IMR-90 (cell line): ENCODE data around the gene EBF4. TPM values are rescaled to one million over a fixed set of nuclear protein-coding genes. Genes with fewer than 3 reads are reported as not detected.

Experiments used
- ATAC-seq: fragments of 200-7000 bp; cut with Tn5 transposase; 2 replicates; pipeline ENCODE4 v1.9.1; 2020; ENCODE audit warnings: low read depth, mild to moderate bottlenecking, moderate library complexity
- BruUV-seq: library from RNA; stranded (reverse); fragments of 400-500 nt; replicated peaks from 2 replicates; lab custom pipeline; 2021; lab: Mats Ljungman, UMichigan
- CTCF ChIA-PET: fragments of 300-600 bp; formaldehyde crosslinking; extraction: SDS; loops from one replicate; lab custom pipeline; 2021; ENCODE audit warnings: antibody characterized with exemption; lab: Yijun Ruan, JAX
- POLR2A ChIA-PET: fragments of 300-600 bp; sonication (Branson Sonifier 250); formaldehyde crosslinking; loops from one replicate; lab custom pipeline; 2022; ENCODE audit warnings: antibody characterized with exemption; ENCODE audit not compliant: unreplicated experiment; lab: Charles Lee
- DNase-seq: peaks from one replicate; pipeline ENCODE4 v3.0.0; 2013
- H2AFZ ChIP-seq: replicated peaks from 2 replicates; pipeline ENCODE3; 2013; ENCODE audit warnings: low read length, mild to moderate bottlenecking; ENCODE audit not compliant: poor library complexity
- H2AK5ac ChIP-seq: 2 replicates; pipeline ENCODE4 v1.6.1; 2013; ENCODE audit warnings: low read depth, low read length, inconsistent platforms
- H2AK9ac ChIP-seq: replicated peaks from 2 replicates; pipeline ENCODE3; 2013; ENCODE audit warnings: mild to moderate bottlenecking, low read depth, low read length, moderate library complexity; ENCODE audit not compliant: poor library complexity
- H2BK120ac ChIP-seq: 2 replicates; pipeline ENCODE4 v1.6.1; 2013; ENCODE audit warnings: low read depth, low read length, inconsistent platforms
- H2BK15ac ChIP-seq: 3 replicates; pipeline ENCODE4 v1.6.1; 2013; ENCODE audit warnings: low read depth, low read length, inconsistent platforms
- H2BK20ac ChIP-seq: 2 replicates; pipeline ENCODE4 v1.6.1; 2013; ENCODE audit warnings: low read depth, mild to moderate bottlenecking, inconsistent platforms, low read length, moderate library complexity
- H2BK5ac ChIP-seq: 2 replicates; pipeline ENCODE4 v1.6.1; 2013; ENCODE audit warnings: mild to moderate bottlenecking, low read depth, low read length, inconsistent platforms; ENCODE audit not compliant: poor library complexity, severe bottlenecking
- H3K14ac ChIP-seq: replicated peaks from 2 replicates; pipeline ENCODE4 v1.6.1; 2013; ENCODE audit warnings: low read depth, low read length, inconsistent platforms
- H3K18ac ChIP-seq: 2 replicates; pipeline ENCODE4 v1.6.1; 2013; ENCODE audit warnings: low read depth, low read length, control low read depth
- H3K23ac ChIP-seq: 2 replicates; pipeline ENCODE4 v1.6.1; 2013; ENCODE audit warnings: low read depth, low read length, inconsistent platforms
- H3K27ac ChIP-seq: 2 replicates; pipeline ENCODE4 v1.5.1; 2013; ENCODE audit warnings: mild to moderate bottlenecking, control low read depth, low read length; ENCODE audit not compliant: insufficient read depth
- H3K27me3 ChIP-seq: 2 replicates; pipeline ENCODE4 v1.6.1; 2013; ENCODE audit warnings: low read length; ENCODE audit not compliant: control insufficient read depth, insufficient read depth
- H3K36me3 ChIP-seq: 2 replicates; pipeline ENCODE4 v1.6.1; 2013; ENCODE audit warnings: low read length, mixed read lengths; ENCODE audit not compliant: control insufficient read depth, insufficient read depth
- H3K4ac ChIP-seq: 2 replicates; pipeline ENCODE4 v1.6.1; 2013; ENCODE audit warnings: low read depth, low read length, inconsistent platforms
- H3K4me1 ChIP-seq: 2 replicates; pipeline ENCODE4 v1.6.1; 2013; ENCODE audit warnings: low read length, mixed read lengths; ENCODE audit not compliant: control insufficient read depth, insufficient read depth
- H3K4me2 ChIP-seq: 2 replicates; pipeline ENCODE4 v1.6.1; 2013; ENCODE audit warnings: low read depth, mild to moderate bottlenecking, control low read depth, low read length, moderate library complexity
- H3K4me3 ChIP-seq: 2 replicates; pipeline ENCODE4 v1.5.1; 2013; ENCODE audit warnings: low read depth, mild to moderate bottlenecking, control low read depth, low read length, moderate library complexity; ENCODE audit not compliant: insufficient read depth
- H3K56ac ChIP-seq: 2 replicates; pipeline ENCODE4 v1.6.1; 2013; ENCODE audit warnings: low read length, inconsistent platforms; ENCODE audit not compliant: insufficient read depth; ENCODE audit errors: extremely low read depth
- H3K79me1 ChIP-seq, 2 experiments: 2 replicates each; pipeline ENCODE4 v1.6.1; 2013; ENCODE audit warnings: low read length in 2 of 2, inconsistent platforms in 1 of 2, low read depth in 1 of 2
- H3K9ac ChIP-seq: 2 replicates; pipeline ENCODE4 v1.6.1; 2013; ENCODE audit warnings: low read depth, low read length, control low read depth
- H3K9me1 ChIP-seq: 2 replicates; pipeline ENCODE4 v1.6.1; 2013; ENCODE audit warnings: low read length, inconsistent platforms; ENCODE audit not compliant: insufficient read depth
- H3K9me3 ChIP-seq: 2 replicates; pipeline ENCODE4 v1.6.1; 2013; ENCODE audit warnings: low read length; ENCODE audit not compliant: control insufficient read depth, insufficient read depth
- H4K20me1 ChIP-seq: 2 replicates; pipeline ENCODE4 v1.6.1; 2013; ENCODE audit warnings: low read length, inconsistent platforms; ENCODE audit not compliant: insufficient read depth
- H4K5ac ChIP-seq: 2 replicates; pipeline ENCODE4 v1.6.1; 2013; ENCODE audit warnings: mild to moderate bottlenecking, low read depth, low read length, control low read depth
- H4K8ac ChIP-seq, 2 experiments: 2 replicates each; pipeline ENCODE4 v1.6.1; 2013; ENCODE audit warnings: low read depth in 2 of 2, low read length in 2 of 2, control low read depth in 1 of 2, inconsistent platforms in 1 of 2
- H4K91ac ChIP-seq: 2 replicates; pipeline ENCODE4 v1.6.1; 2013; ENCODE audit warnings: low read depth, low read length, inconsistent platforms; ENCODE audit not compliant: insufficient read depth
- BHLHE40 ChIP-seq: fragments of 150-350 bp; IDR thresholded peaks from 2 replicates; pipeline ENCODE4 v1.6.1; 2016; ENCODE audit warnings: mild to moderate bottlenecking, low read depth, low read length
- CEBPB ChIP-seq: IDR thresholded peaks from 2 replicates; pipeline ENCODE4 v1.6.1; 2012; ENCODE audit warnings: low read depth, low read length, improper control_type of control experiment
- CHD1 ChIP-seq: IDR thresholded peaks from 2 replicates; pipeline ENCODE4 v1.6.1; 2012; ENCODE audit warnings: low read depth, low read length, improper control_type of control experiment
- CTCF ChIP-seq: conservative IDR thresholded peaks from 2 replicates; pipeline ENCODE4 v1.5.1; 2012; ENCODE audit warnings: mild to moderate bottlenecking, low read depth, low read length, improper control_type of control experiment
- ELK1 ChIP-seq: fragments of 150-350 bp; IDR thresholded peaks from 2 replicates; pipeline ENCODE4 v1.6.1; 2016; ENCODE audit warnings: low read depth, mild to moderate bottlenecking, low read length, moderate library complexity, borderline replicate concordance
- FOS ChIP-seq: fragments of 150-350 bp; IDR thresholded peaks from 2 replicates; pipeline ENCODE4 v1.6.1; 2016; ENCODE audit warnings: low read depth, low read length
- MAFK ChIP-seq: IDR thresholded peaks from 2 replicates; pipeline ENCODE4 v1.6.1; 2012; ENCODE audit warnings: low read depth, low read length, improper control_type of control experiment
- MAZ ChIP-seq: IDR thresholded peaks from 2 replicates; pipeline ENCODE4 v1.6.1; 2012; ENCODE audit warnings: low read depth, mild to moderate bottlenecking, low read length, improper control_type of control experiment, moderate library complexity, borderline replicate concordance
- MXI1 ChIP-seq: IDR thresholded peaks from 2 replicates; pipeline ENCODE4 v1.6.1; 2012; ENCODE audit warnings: low read depth, mild to moderate bottlenecking, low read length, moderate library complexity, borderline replicate concordance
- POLR2A ChIP-seq: IDR thresholded peaks from 2 replicates; pipeline ENCODE4 v1.6.1; 2012; ENCODE audit warnings: mild to moderate bottlenecking, low read depth, low read length
- RAD21 ChIP-seq: IDR thresholded peaks from 2 replicates; pipeline ENCODE4 v1.6.1; 2012; ENCODE audit warnings: low read length, improper control_type of control experiment
- RCOR1 ChIP-seq: IDR thresholded peaks from 2 replicates; pipeline ENCODE4 v1.6.1; 2012; ENCODE audit warnings: mild to moderate bottlenecking, low read length, improper control_type of control experiment; ENCODE audit not compliant: insufficient replicate concordance
- SMC3 ChIP-seq: fragments of 150-350 bp; IDR thresholded peaks from 2 replicates; pipeline ENCODE4 v1.6.1; 2016; ENCODE audit warnings: low read depth, mild to moderate bottlenecking, antibody characterized with exemption, low read length, moderate library complexity
- USF2 ChIP-seq: fragments of 150-350 bp; IDR thresholded peaks from 2 replicates; pipeline ENCODE4 v1.6.1; 2017; ENCODE audit warnings: mild to moderate bottlenecking, antibody characterized with exemption, low read length, low read depth
- WGBS, 2 experiments: methylation state at CpG; one replicate each; pipeline versions ENCODE4 v1.1.5 to v1.1.7; 2013; ENCODE audit warnings: missing lambda C conversion rate in 2 of 2; ENCODE audit not compliant: insufficient read length in 1 of 2; ENCODE audit errors: extremely low coverage in 2 of 2; 5-methylcytosine and 5-hydroxymethylcytosine counted together
- dilution Hi-C: fragments of 300-500 bp; cut with HindIII; formaldehyde crosslinking; loops from one replicate; pipeline ENCODE4 v1.14.3; 2018; ENCODE audit warnings: low sequenced_read_pairs; ENCODE audit not compliant: unreplicated experiment
- in situ Hi-C: fragments of 300-500 bp; cut with MboI; formaldehyde crosslinking; loops from 3 replicates; pipeline ENCODE4 v1.14.3; 2019; ENCODE audit warnings: low sequenced_read_pairs, inconsistent platforms, mixed read lengths
- intact Hi-C: fragments of 100-400 bp; cut with micrococcal nuclease; formaldehyde crosslinking; loops from 2 replicates; pipeline ENCODE4 v1.10.0; 2022
- polyA plus RNA-seq, 3 experiments: library from polyadenylated mRNA; depleted of rRNA; stranded (reverse); fragments of >200 nt; gene quantifications; 2 replicates each; pipeline ENCODE4 v1.2.3, GENCODE V29; 2012; ENCODE audit warnings: low replicate concordance in 1 of 3
- total RNA-seq: library from RNA; depleted of rRNA; stranded (reverse); fragments of >200 nt; gene quantifications from 2 replicates; pipeline ENCODE4 v1.2.3, GENCODE V29; 2012

Gene EBF4
- total and polyA plus RNA-seq, 2 of the 4 experiments (the other 2 are of a cell fraction): 0.18 to 1.1 TPM

GRCh38 chr20:2659547-2659946 is 33.0 kb upstream of the EBF4 start:
- ChIA-PET POLR2A (no interaction called here), CTCF (no interaction called here)
- dilution Hi-C loops (no loop called here), in situ Hi-C loops (no loop called here), intact Hi-C loops (no loop called here)
- Histone ChIP-seq H2BK5ac (no peak overlapping the region), H2BK15ac (no peak overlapping the region), H3K9ac (no peak overlapping the region), H3K4ac (no peak overlapping the region), H3K9me3 (no peaks in the 10 kb centered on the region), H4K5ac (no peak overlapping the region), H2BK20ac (no peak overlapping the region), H2AK5ac (no peak overlapping the region), H3K23ac (no peak overlapping the region), H3K79me1 (peaks cover 33 to 61% of the 10 kb centered on the region in 2 experiments), H2AFZ (no peak overlapping the region), H3K4me3 (no peak overlapping the region), H2AK9ac (no peak overlapping the region), H3K27me3 (no peaks in the 10 kb centered on the region), H3K18ac (no peak overlapping the region), H3K4me1 (peaks cover 3% of the 10 kb centered on the region; the same call in 1 of the 2 replicates), H3K14ac (no peak overlapping the region), H4K91ac (no peak overlapping the region), H4K8ac (no peak overlapping the region), H3K36me3 (peaks cover 66% of the 10 kb centered on the region), H3K56ac (no peak overlapping the region), H4K20me1 (peaks cover 41% of the 10 kb centered on the region), H3K9me1 (peaks cover 12% of the 10 kb centered on the region), H2BK120ac (no peak overlapping the region), H3K4me2 (no peak overlapping the region), H3K27ac (no peak overlapping the region)
- 82% methylated on average over 4 of the region's 10 CpGs; no CpG with 5 or more reads in 1 of the 2 experiments for WGBS, 2 experiments
- TF ChIP-seq RCOR1 (no peak), ELK1 (no peak), RAD21 (no peak), BHLHE40 (no peak), CEBPB (no peak), MXI1 (no peak), CHD1 (no peak), POLR2A (no peak), MAFK (no peak), CTCF (no peak), USF2 (no peak), SMC3 (no peak), MAZ (no peak), FOS (no peak)
- DNase-seq: no peak
- ATAC-seq: no peak
- no TSS peak for BruUV-seq
